ENCODE data around the gene NFIX.

DNA sequence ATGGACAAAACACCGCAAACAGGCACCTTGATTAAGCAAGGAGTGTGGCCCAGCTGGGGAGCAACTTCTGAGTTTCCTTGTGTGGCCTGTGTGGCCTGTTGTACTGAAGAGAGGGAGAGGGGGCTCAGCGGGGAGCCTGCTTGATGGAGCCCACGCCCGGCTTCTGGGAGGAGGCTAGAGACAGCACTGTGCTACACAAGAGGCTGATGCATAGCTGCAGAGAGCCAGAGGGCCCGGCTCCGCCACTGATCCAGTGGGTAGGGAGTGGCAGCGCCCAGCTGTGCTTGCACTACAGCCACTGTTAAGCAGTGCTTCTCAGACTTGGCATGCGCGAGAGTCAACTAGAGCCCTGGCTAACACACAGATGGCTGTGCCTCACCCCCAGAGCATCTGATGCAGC is 88.4 kb downstream of the NFIX start:
- TF ChIP-seq, protein P1, sequence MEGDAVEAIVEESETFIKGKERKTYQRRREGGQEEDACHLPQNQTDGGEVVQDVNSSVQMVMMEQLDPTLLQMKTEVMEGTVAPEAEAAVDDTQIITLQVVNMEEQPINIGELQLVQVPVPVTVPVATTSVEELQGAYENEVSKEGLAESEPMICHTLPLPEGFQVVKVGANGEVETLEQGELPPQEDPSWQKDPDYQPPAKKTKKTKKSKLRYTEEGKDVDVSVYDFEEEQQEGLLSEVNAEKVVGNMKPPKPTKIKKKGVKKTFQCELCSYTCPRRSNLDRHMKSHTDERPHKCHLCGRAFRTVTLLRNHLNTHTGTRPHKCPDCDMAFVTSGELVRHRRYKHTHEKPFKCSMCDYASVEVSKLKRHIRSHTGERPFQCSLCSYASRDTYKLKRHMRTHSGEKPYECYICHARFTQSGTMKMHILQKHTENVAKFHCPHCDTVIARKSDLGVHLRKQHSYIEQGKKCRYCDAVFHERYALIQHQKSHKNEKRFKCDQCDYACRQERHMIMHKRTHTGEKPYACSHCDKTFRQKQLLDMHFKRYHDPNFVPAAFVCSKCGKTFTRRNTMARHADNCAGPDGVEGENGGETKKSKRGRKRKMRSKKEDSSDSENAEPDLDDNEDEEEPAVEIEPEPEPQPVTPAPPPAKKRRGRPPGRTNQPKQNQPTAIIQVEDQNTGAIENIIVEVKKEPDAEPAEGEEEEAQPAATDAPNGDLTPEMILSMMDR (IDR thresholded peaks at IDR 0.05) = no peak
- TF ChIP-seq EP300 (IDR thresholded peaks at IDR 0.05) = no peak
- TF ChIP-seq POLR2A (IDR thresholded peaks at IDR 0.05) = no peak

Measured in tibial nerve (tissue), 4 donors.